Midbrain (tissue), 1 donor: Measurements from ENCODE around the gene AEBP1.

ENCODE experiments used
- DNase-seq: peaks from one replicate; lab custom pipeline; 2025; lab: John Stamatoyannopoulos, UW

AEBP1 gene

GRCh38 chr7:44084701-44085100, 19.4 kb upstream of the AEBP1 start:
- no peak for DNase-seq

DNA sequence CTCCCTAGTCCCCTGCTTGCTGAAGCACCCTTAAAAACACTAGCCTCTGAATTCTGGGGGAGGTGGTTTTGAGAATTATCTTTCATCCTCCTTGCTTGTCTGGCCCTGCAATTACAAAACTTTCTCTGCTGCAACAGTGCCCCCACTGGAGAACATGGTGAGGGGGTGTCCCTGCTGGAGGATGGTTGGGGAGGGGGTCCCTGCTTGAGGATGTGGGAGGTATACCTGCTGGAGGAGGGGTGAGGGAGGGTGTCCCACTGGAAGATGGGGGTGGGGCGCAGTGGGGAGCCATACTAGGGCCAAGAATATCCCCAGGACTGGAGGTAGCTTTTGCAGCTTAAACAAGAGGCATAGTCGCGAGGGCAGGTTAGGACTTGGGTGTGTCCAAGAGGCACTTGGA, 18.6 kb upstream of the AEBP1 start:
- no peak for DNase-seq

DNA sequence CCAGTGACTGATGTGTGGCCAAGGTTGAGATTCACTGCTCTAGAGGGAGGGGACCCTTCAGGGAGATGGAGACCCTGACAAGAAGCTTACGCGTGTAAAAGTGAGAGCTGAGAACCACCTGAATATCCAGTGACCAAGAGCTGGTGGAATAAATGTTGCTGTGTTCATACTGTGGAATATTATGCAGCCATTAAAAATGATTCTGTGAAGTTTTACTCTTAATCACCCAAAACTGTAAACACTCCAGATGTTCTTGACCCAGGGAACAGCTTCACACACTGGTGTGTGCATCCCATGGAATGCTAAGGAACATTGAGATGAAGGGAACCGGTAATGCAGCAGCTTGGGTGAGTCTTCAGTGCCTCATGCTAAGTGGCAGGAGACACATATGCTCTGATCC, 17.5 kb upstream of the AEBP1 start:
- no peak for DNase-seq

DNA sequence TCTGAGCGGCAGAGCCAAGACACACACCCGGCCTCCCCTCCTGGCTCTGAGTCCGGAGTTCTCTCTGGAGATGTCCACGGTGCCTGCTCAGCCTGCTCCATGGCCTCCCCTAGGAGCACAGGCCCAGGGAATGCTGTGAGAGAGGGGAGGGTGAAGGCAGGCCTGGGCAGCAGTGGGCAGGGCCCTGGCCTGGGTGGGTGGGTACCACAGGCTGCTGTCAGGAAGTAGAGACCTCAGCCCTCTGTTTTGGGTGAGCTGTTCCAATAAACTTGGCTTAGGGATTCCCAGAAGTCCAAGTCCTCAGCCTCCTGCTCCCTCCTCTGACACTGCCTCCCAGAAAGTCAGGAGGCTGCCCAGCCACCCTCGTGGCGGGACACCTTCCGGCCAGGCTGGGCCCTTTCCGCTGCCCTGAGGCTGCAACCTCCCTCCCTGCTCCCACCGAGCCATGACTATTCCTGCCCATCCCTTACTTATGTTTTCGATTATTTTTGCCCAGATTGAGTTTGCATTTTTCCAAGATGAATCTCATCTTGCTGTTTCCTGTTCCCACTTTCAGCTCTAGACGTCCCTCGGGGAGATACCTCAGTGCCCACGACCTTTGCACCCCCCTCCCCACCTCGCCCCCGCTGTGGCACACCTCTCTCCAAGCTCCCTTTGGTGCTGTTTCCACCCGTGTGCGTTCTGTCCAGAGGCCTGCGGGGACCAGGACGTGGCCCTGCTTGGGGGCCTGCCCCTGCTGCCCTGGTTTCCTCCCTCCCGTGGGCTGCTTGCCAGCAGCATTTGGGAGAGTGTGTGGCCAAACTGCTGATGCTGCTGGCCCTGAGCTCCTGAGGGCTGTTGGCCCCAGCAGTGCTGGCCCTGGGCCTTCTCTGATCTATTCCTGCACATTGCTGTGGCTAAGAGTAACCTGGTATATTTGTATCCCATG, 16.0 kb upstream of the AEBP1 start:
- DNase-seq, result peak; percentile 32

GRCh38 chr7:44093102-44093641, 11.0 kb upstream of the AEBP1 start:
- DNase-seq, result no peak

DNA sequence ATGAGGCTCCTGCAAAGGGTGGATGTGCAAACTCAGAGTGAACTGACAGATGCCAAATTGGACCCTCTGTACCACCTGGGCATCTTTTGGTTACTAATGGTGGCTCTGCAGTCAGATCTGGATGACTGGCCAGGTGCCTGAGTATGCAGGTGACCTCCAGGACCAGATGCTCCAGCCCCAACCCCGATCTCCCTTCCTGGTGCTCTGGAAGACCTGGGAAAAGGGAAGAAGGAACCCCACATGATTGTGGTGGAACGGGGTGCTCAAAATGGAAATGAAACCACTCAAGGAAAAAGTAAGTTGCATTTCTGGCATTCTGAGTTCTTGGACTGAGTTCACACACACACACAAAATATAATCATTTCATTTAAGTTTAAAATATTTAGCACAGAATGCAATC, 9.8 kb upstream of the AEBP1 start:
- DNase-seq, result no peak

- no peak for DNase-seq
Observed at GRCh38 chr7:44094883-44095592, 9.1 kb upstream of the AEBP1 start.

DNA sequence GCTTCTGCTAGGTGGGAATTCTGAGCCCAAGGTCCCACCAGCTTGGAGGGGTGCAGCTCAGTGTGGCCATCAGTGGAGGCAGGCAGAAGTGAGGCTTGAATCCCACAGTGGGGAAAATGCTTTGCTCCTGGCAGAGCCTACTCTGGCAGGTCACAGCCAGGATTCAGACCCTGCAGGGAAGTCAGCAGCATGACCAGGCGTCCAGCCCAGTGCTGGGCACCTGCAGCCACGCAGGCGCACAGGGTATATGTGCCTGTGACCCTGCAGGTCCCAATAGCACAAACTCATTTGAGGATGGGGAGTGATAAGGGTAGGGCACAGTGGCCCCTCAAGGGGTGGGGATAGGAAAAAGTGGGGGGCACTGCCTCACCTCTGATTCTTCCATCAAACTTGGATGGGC, 8.4 kb upstream of the AEBP1 start:
- no peak for DNase-seq

DNA sequence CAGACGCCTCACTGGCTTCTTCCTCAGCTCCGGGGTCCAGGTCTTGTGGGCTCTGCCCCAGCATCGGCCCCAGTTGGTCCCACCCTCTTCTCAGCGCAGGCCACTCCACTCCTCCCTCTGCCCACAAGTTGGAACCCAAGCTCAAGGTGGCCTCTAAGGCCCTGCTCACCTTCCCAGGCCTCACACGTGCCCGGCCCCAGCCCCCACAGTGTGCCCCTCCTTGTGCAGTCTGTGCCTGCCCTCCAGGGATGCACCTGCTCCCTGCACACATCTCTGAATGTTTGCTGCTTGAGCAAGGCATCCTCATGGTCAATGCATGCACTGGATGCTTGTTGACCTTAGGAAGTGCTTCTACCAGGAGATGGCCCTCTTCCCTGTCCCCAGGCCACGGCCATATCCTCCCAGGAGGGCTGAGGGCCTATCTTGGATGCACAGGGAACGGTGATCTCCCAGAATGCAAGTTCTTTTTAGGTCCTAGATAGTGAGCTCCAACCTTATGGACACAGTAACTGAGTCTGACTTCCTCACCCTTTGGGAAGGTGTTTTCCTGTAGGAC, 7.7 kb upstream of the AEBP1 start:
- no peak for DNase-seq

- DNase-seq, result no peak
Observed at GRCh38 chr7:44097064-44097932, 6.8 kb upstream of the AEBP1 start.

DNA sequence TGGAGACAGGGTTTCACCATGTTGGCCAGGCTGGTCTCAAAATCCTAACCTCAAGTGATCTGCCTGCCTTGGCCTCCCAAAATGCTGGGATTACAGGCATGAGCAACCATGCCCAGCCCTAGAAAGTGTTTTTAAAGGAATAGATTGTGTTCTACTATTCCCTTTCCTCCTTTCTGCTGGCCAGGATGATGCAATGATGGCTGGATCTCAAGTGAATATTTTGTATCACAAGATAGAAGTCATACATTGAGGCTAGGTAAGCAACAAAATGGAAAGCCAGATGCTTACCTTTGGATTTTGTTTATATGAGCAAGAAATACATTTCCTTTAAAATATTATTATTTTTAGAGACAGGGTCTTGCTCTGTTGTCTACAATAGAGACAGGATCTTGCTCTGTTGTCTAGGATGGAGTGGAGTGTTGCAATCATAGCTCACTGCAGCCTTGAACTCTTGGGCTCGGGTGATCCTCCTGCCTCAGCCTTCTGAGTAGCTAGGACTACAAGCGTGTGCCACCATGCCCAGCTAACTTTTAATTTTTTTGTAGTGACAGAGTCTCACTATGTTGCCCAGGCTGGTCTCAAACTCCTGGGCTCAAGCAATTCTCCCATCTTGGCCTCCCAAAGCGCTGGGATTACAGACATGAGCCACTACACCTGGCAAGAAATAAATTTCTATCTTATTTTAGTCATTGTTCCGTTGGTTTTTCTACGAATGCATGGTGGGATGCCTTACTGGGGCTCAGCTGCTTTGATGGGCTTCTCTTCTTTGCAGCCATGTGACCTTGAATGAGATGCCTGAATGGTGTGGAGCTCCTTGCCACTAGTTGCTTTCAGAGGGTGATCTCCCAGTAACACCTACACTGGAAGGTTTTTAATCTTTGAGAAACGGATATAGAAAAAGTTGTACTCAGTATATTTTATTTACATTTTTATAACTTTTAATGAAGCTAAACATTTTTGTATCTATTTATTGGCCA, 5.8 kb upstream of the AEBP1 start:
- no peak for DNase-seq

- DNase-seq, result no peak
Observed at GRCh38 chr7:44099669-44100068, 4.5 kb upstream of the AEBP1 start.

DNA sequence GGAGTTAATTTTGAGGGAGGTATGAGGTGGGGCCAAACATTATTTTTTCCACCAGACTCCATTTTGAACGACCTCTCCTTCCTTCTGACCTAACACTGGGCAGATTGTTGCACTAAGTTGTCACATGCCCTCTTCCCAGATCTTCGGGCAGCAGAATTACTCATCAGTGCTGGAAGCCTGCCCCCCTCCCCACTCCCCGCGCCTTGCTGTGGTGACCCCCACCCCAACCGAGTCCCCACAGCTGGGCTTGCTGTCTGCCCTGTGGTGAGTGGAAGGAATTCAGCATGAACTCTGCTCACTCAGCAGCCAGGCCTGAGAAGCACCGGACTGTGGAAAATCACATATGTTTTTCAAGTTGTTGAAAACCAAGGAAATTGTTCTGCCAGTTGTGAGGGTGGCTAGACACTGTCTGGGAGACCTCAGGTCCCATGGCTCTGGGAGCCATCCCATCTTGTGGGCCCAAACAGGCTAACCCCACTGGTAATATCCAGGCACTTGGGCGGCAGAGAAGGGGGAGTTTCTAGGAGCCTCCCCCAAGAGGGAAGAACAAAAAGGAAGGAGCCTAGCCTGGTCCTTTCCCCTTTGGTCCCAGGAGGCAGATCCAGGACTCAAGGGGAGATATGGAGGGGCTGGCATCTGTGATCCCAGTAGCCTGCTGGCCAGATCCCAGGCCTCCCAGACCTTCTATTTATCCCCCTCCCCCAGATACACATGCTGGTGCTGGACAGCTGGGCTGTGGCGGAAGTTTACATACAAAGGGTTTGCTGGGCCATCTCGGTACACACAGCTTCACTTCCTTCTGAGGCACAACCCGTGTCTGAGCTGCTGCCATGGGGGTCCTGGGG, 3.5 kb upstream of the AEBP1 start:
- DNase-seq, result no peak

GRCh38 chr7:44101303-44101965, 2.7 kb upstream of the AEBP1 start:
- no peak for DNase-seq

GRCh38 chr7:44101966-44102845, 1.9 kb upstream of the AEBP1 start:
- DNase-seq, result peak; percentile 19

- no peak for DNase-seq
Observed at GRCh38 chr7:44102846-44103565, 1.1 kb upstream of the AEBP1 start.

DNA sequence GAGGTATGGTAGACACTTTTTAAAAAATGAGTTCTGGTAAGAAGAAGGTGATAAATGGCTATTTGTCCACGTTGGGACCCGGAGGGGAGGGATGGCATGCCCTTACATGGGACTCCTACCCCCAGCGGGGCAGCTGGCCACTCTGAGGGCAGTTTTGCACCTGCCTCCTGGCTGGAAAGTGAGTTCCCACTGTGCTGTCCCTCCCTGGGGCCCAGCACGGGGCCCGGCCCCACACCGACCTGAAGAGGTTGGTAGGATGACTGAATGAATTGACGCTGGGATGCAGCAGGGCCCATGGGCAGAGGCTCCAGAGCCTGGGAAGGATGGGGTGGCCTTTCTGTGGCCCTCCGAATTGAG, 601 bp upstream of the AEBP1 start:
- DNase-seq, result no peak
